GM19397 (cell line): ENCODE results near the gene OSBPL10.

Experiments used
- ATAC-seq: cut with Tn5 transposase; IDR thresholded peaks from one replicate; pipeline ENCODE4 v1.9.1; 2021; ENCODE audit warnings: mild to moderate bottlenecking, moderate library complexity; ENCODE audit not compliant: unreplicated experiment

Gene OSBPL10

GRCh38 chr3:31754575-31755278 lies 226.3 kb downstream of the OSBPL10 start:
- ATAC-seq, result peak; percentile 89

GRCh38 chr3:31753050-31753425 lies 228.0 kb downstream of the OSBPL10 start:
- no peak for ATAC-seq

GRCh38 chr3:31752305-31753049 lies 228.6 kb downstream of the OSBPL10 start:
- ATAC-seq, result no peak

GRCh38 chr3:31750341-31750740 lies 230.7 kb downstream of the OSBPL10 start:
- ATAC-seq, result no peak

- no peak for ATAC-seq
Observed at GRCh38 chr3:31748933-31749295, 232.1 kb downstream of the OSBPL10 start.

GRCh38 chr3:31748281-31748932 lies 232.7 kb downstream of the OSBPL10 start:
- ATAC-seq, result no peak

GRCh38 chr3:31747785-31748184 lies 233.3 kb downstream of the OSBPL10 start:
- ATAC-seq, result no peak

GRCh38 chr3:31744913-31745312 lies 236.1 kb downstream of the OSBPL10 start:
- no peak for ATAC-seq

- no peak for ATAC-seq
Observed at GRCh38 chr3:31743331-31744089, 237.6 kb downstream of the OSBPL10 start.

- ATAC-seq, result no peak
Observed at GRCh38 chr3:31740397-31740796, 240.7 kb downstream of the OSBPL10 start.

- no peak for ATAC-seq
Observed at GRCh38 chr3:31738412-31738811, 242.7 kb downstream of the OSBPL10 start.

- ATAC-seq, result no peak
Observed at GRCh38 chr3:31735667-31736066, 245.4 kb downstream of the OSBPL10 start.

- ATAC-seq, result no peak
Observed at GRCh38 chr3:31733234-31733667, 247.8 kb downstream of the OSBPL10 start.

- no peak for ATAC-seq
Observed at GRCh38 chr3:31732548-31732947, 248.5 kb downstream of the OSBPL10 start.

- no peak for ATAC-seq
Observed at GRCh38 chr3:31729573-31729972, 251.5 kb downstream of the OSBPL10 start.

- ATAC-seq, result no peak
Observed at GRCh38 chr3:31729082-31729481, 252.0 kb downstream of the OSBPL10 start.

- ATAC-seq, result no peak
Observed at GRCh38 chr3:31728403-31728802, 252.7 kb downstream of the OSBPL10 start.

- no peak for ATAC-seq
Observed at GRCh38 chr3:31725976-31726375, 255.1 kb downstream of the OSBPL10 start.

GRCh38 chr3:31725568-31725967 lies 255.5 kb downstream of the OSBPL10 start:
- no peak for ATAC-seq

GRCh38 chr3:31724651-31725050 lies 256.4 kb downstream of the OSBPL10 start:
- ATAC-seq, result no peak

- no peak for ATAC-seq
Observed at GRCh38 chr3:31724116-31724515, 256.9 kb downstream of the OSBPL10 start.
